ENCODE data around the gene FARS2.

DNA sequence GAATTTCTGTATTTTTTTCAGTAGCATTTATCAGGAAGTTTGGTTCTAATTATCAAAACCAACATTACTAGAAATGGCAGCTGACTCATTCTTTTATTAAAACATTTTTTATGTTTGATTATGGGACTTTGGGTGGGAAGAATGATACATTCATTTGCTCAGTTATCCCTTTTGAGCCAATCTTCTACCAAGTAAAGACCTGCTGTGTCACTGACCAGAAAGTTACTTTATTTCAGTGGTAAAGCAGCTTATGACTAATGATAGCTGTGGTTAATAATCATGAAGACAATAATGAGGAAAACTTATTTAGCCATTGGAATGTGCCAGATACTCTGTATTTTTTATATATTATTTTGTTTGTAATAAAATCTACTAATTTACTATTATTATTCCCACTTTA lies 142.3 kb downstream of the FARS2 start:
- TF ChIP-seq, protein P1, sequence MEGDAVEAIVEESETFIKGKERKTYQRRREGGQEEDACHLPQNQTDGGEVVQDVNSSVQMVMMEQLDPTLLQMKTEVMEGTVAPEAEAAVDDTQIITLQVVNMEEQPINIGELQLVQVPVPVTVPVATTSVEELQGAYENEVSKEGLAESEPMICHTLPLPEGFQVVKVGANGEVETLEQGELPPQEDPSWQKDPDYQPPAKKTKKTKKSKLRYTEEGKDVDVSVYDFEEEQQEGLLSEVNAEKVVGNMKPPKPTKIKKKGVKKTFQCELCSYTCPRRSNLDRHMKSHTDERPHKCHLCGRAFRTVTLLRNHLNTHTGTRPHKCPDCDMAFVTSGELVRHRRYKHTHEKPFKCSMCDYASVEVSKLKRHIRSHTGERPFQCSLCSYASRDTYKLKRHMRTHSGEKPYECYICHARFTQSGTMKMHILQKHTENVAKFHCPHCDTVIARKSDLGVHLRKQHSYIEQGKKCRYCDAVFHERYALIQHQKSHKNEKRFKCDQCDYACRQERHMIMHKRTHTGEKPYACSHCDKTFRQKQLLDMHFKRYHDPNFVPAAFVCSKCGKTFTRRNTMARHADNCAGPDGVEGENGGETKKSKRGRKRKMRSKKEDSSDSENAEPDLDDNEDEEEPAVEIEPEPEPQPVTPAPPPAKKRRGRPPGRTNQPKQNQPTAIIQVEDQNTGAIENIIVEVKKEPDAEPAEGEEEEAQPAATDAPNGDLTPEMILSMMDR (IDR thresholded peaks at IDR 0.05; ENCODE audit: poor library complexity): no peak
- TF ChIP-seq EZH2 (IDR thresholded peaks at IDR 0.05; ENCODE audit: borderline replicate concordance): no peak

All from hepatocyte (in vitro differentiated cells).